H1 (cell line): ENCODE data around the gene EGF. TPM values are rescaled to one million over a fixed set of nuclear protein-coding genes. Genes with fewer than 3 reads are reported as not detected.

Source experiments
- CTCF ChIA-PET: fragments of 300-600 bp; sonication (Branson Sonifier 250); formaldehyde crosslinking; loops from one replicate; lab custom pipeline; 2021; ENCODE audit not compliant: partially characterized antibody; lab: Charles Lee
- POLR2A ChIA-PET: fragments of 300-600 bp; sonication (Branson Sonifier 250); formaldehyde crosslinking; loops from one replicate; lab custom pipeline; 2021; ENCODE audit warnings: inconsistent platforms; ENCODE audit not compliant: partially characterized antibody; lab: Charles Lee
- DNase-seq, 2 experiments: peaks; one replicate each; pipeline versions ENCODE4 v3.0.0 to v3.0.0-alpha.2; 2010 to 2022; ENCODE audit warnings: low spot score in 2 of 2, low read depth in 1 of 2, mixed read lengths in 1 of 2
- FAIRE-seq: peaks from 2 replicates; lab custom pipeline; 2011; peaks lifted over from hg19 to GRCh38; lab: Jason Lieb, UNC
- H2AFZ ChIP-seq: 2 replicates; pipeline ENCODE4 v1.8.1; 2012; ENCODE audit warnings: low read length, inconsistent platforms
- H2AK5ac ChIP-seq: 2 replicates; pipeline ENCODE4 v1.6.1; 2013; ENCODE audit warnings: low read depth, low read length
- H2BK120ac ChIP-seq: replicated peaks from 2 replicates; pipeline ENCODE3; 2013; ENCODE audit warnings: low read depth, low read length, inconsistent platforms
- H2BK12ac ChIP-seq: 2 replicates; pipeline ENCODE4 v1.6.1; 2013; ENCODE audit warnings: low read depth, low read length
- H2BK15ac ChIP-seq: 2 replicates; pipeline ENCODE4 v1.6.1; 2013; ENCODE audit warnings: low read length
- H2BK20ac ChIP-seq: 2 replicates; pipeline ENCODE4 v1.6.1; 2013; ENCODE audit warnings: low read length
- H2BK5ac ChIP-seq: 2 replicates; pipeline ENCODE4 v1.6.1; 2013; ENCODE audit warnings: low read depth, low read length
- H3K14ac ChIP-seq: 2 replicates; pipeline ENCODE4 v1.6.1; 2013; ENCODE audit warnings: inconsistent platforms; ENCODE audit not compliant: insufficient read length
- H3K18ac ChIP-seq: 2 replicates; pipeline ENCODE4 v1.6.1; 2013; ENCODE audit warnings: low read length; ENCODE audit errors: extremely low read depth
- H3K23ac ChIP-seq: 2 replicates; pipeline ENCODE4 v1.6.1; 2013; ENCODE audit warnings: inconsistent platforms; ENCODE audit not compliant: insufficient read length
- H3K23me2 ChIP-seq: 2 replicates; pipeline ENCODE4 v1.6.1; 2013; ENCODE audit warnings: low read depth, low read length
- H3K27ac ChIP-seq: 2 replicates; pipeline ENCODE4 v1.6.1; 2011; ENCODE audit warnings: low read depth, low read length, inconsistent platforms
- H3K27me3 ChIP-seq, 4 experiments: replicated peaks in 1 of 4; 1 replicate in 1 of 4; 2 replicates in 3 of 4; pipeline versions ENCODE4 v1.6.1 to v1.8.1; 2011 to 2013; ENCODE audit warnings: low read length in 3 of 4, mild to moderate bottlenecking in 3 of 4, inconsistent platforms in 2 of 4, mixed read lengths in 2 of 4, moderate library complexity in 1 of 4; ENCODE audit not compliant: control insufficient read depth in 3 of 4, insufficient read depth in 3 of 4; ENCODE audit errors: extremely low read depth in 1 of 4
- H3K36me3 ChIP-seq, 4 experiments: 2 replicates each; pipeline versions ENCODE4 v1.6.1 to v1.8.1; 2011 to 2013; ENCODE audit warnings: mild to moderate bottlenecking in 4 of 4, low read length in 3 of 4, moderate library complexity in 2 of 4, control low read depth in 1 of 4, inconsistent platforms in 1 of 4; ENCODE audit not compliant: insufficient read depth in 4 of 4, control insufficient read depth in 2 of 4
- H3K4ac ChIP-seq: replicated peaks from 2 replicates; pipeline ENCODE3; 2013; ENCODE audit warnings: low read length, low read depth, mixed read lengths, inconsistent platforms; ENCODE audit not compliant: insufficient read length
- H3K4me1 ChIP-seq, 4 experiments: replicated peaks in 1 of 4; 1 replicate in 1 of 4; 2 replicates in 3 of 4; pipeline versions ENCODE4 v1.6.1 to v1.8.1; 2011 to 2013; ENCODE audit warnings: low read length in 3 of 4, inconsistent platforms in 2 of 4, mixed read lengths in 1 of 4; ENCODE audit not compliant: insufficient read depth in 4 of 4, control insufficient read depth in 3 of 4
- H3K4me2 ChIP-seq, 2 experiments: 2 replicates each; pipeline versions ENCODE4 v1.6.1 to v1.8.1; 2011 to 2013; ENCODE audit warnings: low read depth in 2 of 2, low read length in 2 of 2, control low read depth in 1 of 2, inconsistent platforms in 1 of 2, mild to moderate bottlenecking in 1 of 2; ENCODE audit not compliant: insufficient read depth in 1 of 2
- H3K4me3 ChIP-seq, 4 experiments: fragments of 200-600, 300-600 bp in 1 of 4; sonication (generic), shearing (Covaris generic), sonication (Bioruptor Twin) in 1 of 4; 2 replicates each; pipeline versions ENCODE4 v1.5.1 to v1.8.1; 2011 to 2016; ENCODE audit warnings: low read length in 4 of 4, low read depth in 3 of 4, control low read depth in 2 of 4, inconsistent platforms in 2 of 4, mild to moderate bottlenecking in 2 of 4, mixed read lengths in 1 of 4, moderate library complexity in 1 of 4; ENCODE audit not compliant: insufficient read depth in 2 of 4; ENCODE audit errors: extremely low read depth in 1 of 4
- H3K56ac ChIP-seq: replicated peaks from 2 replicates; pipeline ENCODE3; 2013; ENCODE audit warnings: low read depth, mild to moderate bottlenecking, mixed read lengths, low read length, inconsistent platforms; ENCODE audit not compliant: insufficient read length
- H3K79me1 ChIP-seq: 2 replicates; pipeline ENCODE4 v1.6.1; 2013; ENCODE audit warnings: low read depth, low read length, control low read depth
- H3K79me2 ChIP-seq, 2 experiments: 2 replicates each; pipeline versions ENCODE4 v1.6.1 to v1.8.1; 2012 to 2013; ENCODE audit warnings: low read length in 2 of 2, mild to moderate bottlenecking in 2 of 2, inconsistent platforms in 1 of 2; ENCODE audit not compliant: insufficient read depth in 2 of 2, control insufficient read depth in 1 of 2
- H3K9ac ChIP-seq, 4 experiments: replicated peaks in 1 of 4; 1 replicate in 1 of 4; 2 replicates in 3 of 4; pipeline versions ENCODE4 v1.6.1 to v1.8.1; 2011 to 2013; ENCODE audit warnings: low read depth in 3 of 4, low read length in 3 of 4, control low read depth in 2 of 4, mild to moderate bottlenecking in 2 of 4, moderate library complexity in 2 of 4, inconsistent platforms in 1 of 4; ENCODE audit errors: extremely low read depth in 1 of 4
- H3K9me3 ChIP-seq, 2 experiments: 2 replicates each; pipeline versions ENCODE4 v1.6.1 to v1.8.1; 2012 to 2013; ENCODE audit warnings: mild to moderate bottlenecking in 2 of 2, moderate library complexity in 2 of 2, control low read depth in 1 of 2, inconsistent platforms in 1 of 2, low read depth in 1 of 2, low read length in 1 of 2, mixed read lengths in 1 of 2; ENCODE audit not compliant: insufficient read depth in 2 of 2
- H4K20me1 ChIP-seq, 2 experiments: replicated peaks in 1 of 2; 2 replicates each; pipeline versions ENCODE3 to v1.8.1; 2011 to 2013; ENCODE audit warnings: inconsistent platforms in 2 of 2, low read length in 2 of 2, mild to moderate bottlenecking in 1 of 2; ENCODE audit not compliant: insufficient read depth in 2 of 2, control insufficient read depth in 1 of 2
- H4K5ac ChIP-seq: 2 replicates; pipeline ENCODE4 v1.6.1; 2013; ENCODE audit warnings: low read length, low read depth, mixed read lengths, inconsistent platforms; ENCODE audit not compliant: insufficient read length
- H4K8ac ChIP-seq: 2 replicates; pipeline ENCODE4 v1.8.0; 2013; ENCODE audit warnings: mild to moderate bottlenecking, moderate library complexity, low read length, inconsistent platforms; ENCODE audit not compliant: insufficient read depth; ENCODE audit errors: extremely low read depth
- H4K91ac ChIP-seq: replicated peaks from 2 replicates; pipeline ENCODE3; 2013; ENCODE audit warnings: low read length, mixed read lengths, inconsistent platforms; ENCODE audit not compliant: insufficient read length
- RBBP5 ChIP-seq: IDR thresholded peaks from 2 replicates; pipeline ENCODE4 v1.7.1; 2012; ENCODE audit warnings: low read depth, mild to moderate bottlenecking, inconsistent platforms, low read length, moderate library complexity, borderline replicate concordance
- TEAD4 ChIP-seq: IDR thresholded peaks from 2 replicates; pipeline ENCODE4 v1.6.1; 2012; ENCODE audit warnings: low read depth, low read length, inconsistent platforms, mixed read lengths
- WGBS, 2 experiments: shearing (Covaris generic) in 1 of 2; methylation state at CpG; one replicate each; pipeline versions ENCODE4 v1.1.6 to v1.1.7; 2013 to 2015; ENCODE audit warnings: low lambda C conversion rate in 2 of 2, mixed read lengths in 2 of 2, inconsistent platforms in 1 of 2, low coverage in 1 of 2, missing lambda C conversion rate in 1 of 2; ENCODE audit not compliant: insufficient replicate concordance in 2 of 2, insufficient coverage in 1 of 2, insufficient read length in 1 of 2; ENCODE audit errors: extremely low coverage in 1 of 2, missing lambda C conversion rate in 1 of 2; 5-methylcytosine and 5-hydroxymethylcytosine counted together
- polyA plus RNA-seq, 7 experiments: library from polyadenylated mRNA; depleted of rRNA in 3 of 7; stranded (reverse) in 5 of 7; unstranded in 2 of 7; fragments of >200 nt in 5 of 7; fragments of 200-250 nt in 2 of 7; gene quantifications; 1 replicate in 5 of 7; 2 replicates in 1 of 7; 4 replicates in 1 of 7; pipeline versions ENCODE4 v1.2.1 to v1.2.3, GENCODE V29; 2011 to 2013; ENCODE audit warnings: missing spikeins in 2 of 7, mixed read lengths in 2 of 7
- total RNA-seq: library from RNA; stranded (reverse); fragmentation: NEBNext Ultra II Directional; extraction: Animal tissue kit (Norgen Biotek cat#: 25700); gene quantifications from 2 replicates; pipeline ENCODE4 v1.2.1, GENCODE V29; 2021
- TF ChIP-seq, protein P1 (sequence below): IDR thresholded peaks from 2 replicates; pipeline ENCODE4 v1.6.1; 2012; ENCODE audit warnings: inconsistent platforms

EGF gene
- total and polyA plus RNA-seq, 2 of the 8 experiments (the other 6 are each of a cell fraction or from before 2014, with no cell fraction given), result 1.5 to 2.6 TPM

DNA sequence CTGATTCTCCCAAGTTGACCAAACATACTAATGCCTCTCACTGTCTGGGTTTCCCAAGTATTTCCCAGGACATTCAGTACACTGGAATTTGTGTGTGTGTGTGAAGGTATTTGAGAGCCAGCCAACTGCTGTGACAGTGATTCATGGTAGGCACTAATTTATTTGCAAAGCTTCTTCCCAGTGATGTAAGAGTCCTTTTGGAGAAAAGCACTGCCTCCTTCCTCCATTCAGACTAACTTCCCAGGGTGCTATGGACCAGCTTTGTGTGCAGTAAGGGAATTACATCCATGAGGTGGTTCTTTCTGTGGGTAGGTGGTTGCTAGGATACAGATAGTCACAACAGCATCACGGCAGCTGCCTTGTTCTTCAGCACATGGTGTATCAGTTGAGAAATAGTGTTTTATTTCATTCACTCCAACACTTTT is 8.7 kb downstream of the EGF start:
- H4K20me1 ChIP-seq, result no peaks in the 10 kb centered on the region
- no peak overlapping the region for H3K9ac ChIP-seq
- no peak overlapping the region for H3K14ac ChIP-seq
- no peak overlapping the region for H4K5ac ChIP-seq
- H3K4me1 ChIP-seq, result no peaks in the 10 kb centered on the region
- H3K23me2 ChIP-seq, result no peaks in the 10 kb centered on the region
- no peak overlapping the region; the same call in 1 of the 2 replicates for H3K27ac ChIP-seq
- WGBS, 2 experiments, result 95% methylated on average over 1 of the region's 1 CpG; no CpG with 5 or more reads in 1 of the 2 experiments
- no peak overlapping the region for H2AK5ac ChIP-seq
- H2BK120ac ChIP-seq, result no peak overlapping the region
- DNase-seq, result no peak
- H4K91ac ChIP-seq, result no peak overlapping the region
- no peak overlapping the region for H2BK15ac ChIP-seq
- no peaks in the 10 kb centered on the region for H3K79me2 ChIP-seq
- no peak overlapping the region for H2BK20ac ChIP-seq
- FAIRE-seq, result peak; percentile 78
- no peak overlapping the region for H2AFZ ChIP-seq
- CTCF ChIA-PET, result interaction anchor here (0.6 to 0.7 kb wide), 2 partner anchors 95 to 1429 kb away, joined by 3 read pairs; no protein-coding TSS in a partner anchor
- no peaks in the 10 kb centered on the region for H3K9me3 ChIP-seq
- no peak overlapping the region for H4K8ac ChIP-seq
- POLR2A ChIA-PET, result no interaction called here
- H2BK12ac ChIP-seq, result no peak overlapping the region
- H3K36me3 ChIP-seq, result no peaks in the 10 kb centered on the region
- TF ChIP-seq TEAD4 (peak; percentile 40; the same call in 1 of the 2 replicates), RBBP5 (no peak)
- TF ChIP-seq, protein P1, sequence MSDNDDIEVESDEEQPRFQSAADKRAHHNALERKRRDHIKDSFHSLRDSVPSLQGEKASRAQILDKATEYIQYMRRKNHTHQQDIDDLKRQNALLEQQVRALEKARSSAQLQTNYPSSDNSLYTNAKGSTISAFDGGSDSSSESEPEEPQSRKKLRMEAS, result peak; percentile 40; the same call in 1 of the 2 replicates
- no peak overlapping the region for H3K18ac ChIP-seq
- H3K56ac ChIP-seq, result no peak overlapping the region
- H3K23ac ChIP-seq, result no peak overlapping the region
- no peak overlapping the region for H2BK5ac ChIP-seq
- no peaks in the 10 kb centered on the region for H3K79me1 ChIP-seq
- no peak overlapping the region for H3K4me2 ChIP-seq
- H3K27me3 ChIP-seq, result no peaks in the 10 kb centered on the region
- H3K4me3 ChIP-seq, result no peak overlapping the region
- H3K4ac ChIP-seq, result no peak overlapping the region
